HG03060 (cell line): ENCODE results near the gene RAB30.
"Not testable (repeated sequence)": the region's sequence is repeated elsewhere in the genome, so short reads cannot be mapped to it uniquely, and the experiment has no call there.

Experiments
- ATAC-seq: cut with Tn5 transposase; IDR thresholded peaks from one replicate; pipeline ENCODE4 v1.9.1; 2021; ENCODE audit warnings: low read depth, moderate number of reproducible peaks; ENCODE audit not compliant: unreplicated experiment

RAB30 gene

DNA sequence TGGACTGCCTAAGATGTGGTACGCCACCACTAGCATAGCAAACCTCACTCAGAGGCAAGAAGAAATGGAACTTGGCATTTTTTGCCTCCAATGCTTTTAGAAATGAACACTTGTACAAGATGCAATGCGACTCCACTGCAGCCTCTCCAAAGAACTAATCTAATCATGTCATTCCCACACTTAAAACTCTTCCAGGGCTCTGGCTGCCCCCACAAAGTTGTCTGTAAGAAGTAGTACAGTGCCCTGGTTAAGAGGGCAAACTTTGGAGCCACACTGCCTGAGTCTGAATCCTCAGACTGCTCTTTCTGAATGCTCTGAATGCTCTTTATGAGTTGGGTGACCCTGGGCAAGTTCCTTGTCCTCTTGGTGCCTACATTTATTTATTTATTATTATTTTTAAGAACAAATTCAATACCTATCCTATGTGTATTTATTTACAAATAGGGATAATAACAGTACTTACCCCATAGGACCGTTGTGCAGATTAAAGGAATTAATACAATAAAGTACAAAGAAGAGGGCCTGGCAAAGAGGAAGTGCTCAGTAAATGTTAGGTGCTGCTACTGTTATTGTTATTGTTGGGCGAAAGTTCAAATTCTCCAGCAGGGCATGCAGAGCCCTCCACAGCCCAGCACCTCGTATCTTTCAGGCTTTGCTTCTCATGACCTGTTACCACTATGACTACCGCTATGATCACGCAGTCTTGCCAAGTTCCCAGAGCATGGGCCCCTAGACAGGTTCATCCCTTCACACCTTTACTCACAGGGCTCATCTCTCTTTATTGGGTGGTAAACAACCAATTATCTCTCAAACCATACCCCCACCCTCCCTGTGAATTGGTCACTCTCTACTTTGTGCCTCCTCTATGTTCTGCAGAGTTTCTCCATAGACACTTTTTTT, 59.3 kb downstream of the RAB30 start:
- ATAC-seq: no peak

- ATAC-seq: no peak
Observed at GRCh38 chr11:83011333-83012167, 60.1 kb downstream of the RAB30 start.

DNA sequence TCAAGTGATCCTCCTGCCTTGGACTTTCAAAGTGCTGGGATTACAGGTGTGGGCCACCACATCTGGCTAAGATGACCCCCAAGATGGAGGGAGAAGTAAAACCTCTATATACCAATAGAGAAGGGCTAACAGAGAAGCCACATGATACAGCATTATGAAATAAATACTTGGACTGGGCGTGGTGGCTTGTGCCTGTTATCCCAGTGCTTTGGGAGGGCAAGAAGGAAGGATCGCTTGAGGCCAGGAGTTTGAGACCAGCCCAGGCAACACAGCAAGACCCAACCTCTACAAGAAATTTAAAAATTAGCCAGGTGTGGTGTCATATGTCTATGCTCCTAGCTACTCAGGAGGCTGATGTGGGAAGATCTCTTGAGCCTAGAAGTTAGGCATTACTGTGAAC, 61.7 kb downstream of the RAB30 start:
- ATAC-seq: no peak

GRCh38 chr11:83009136-83009535, 62.6 kb downstream of the RAB30 start:
- ATAC-seq: not testable (repeated sequence)

DNA sequence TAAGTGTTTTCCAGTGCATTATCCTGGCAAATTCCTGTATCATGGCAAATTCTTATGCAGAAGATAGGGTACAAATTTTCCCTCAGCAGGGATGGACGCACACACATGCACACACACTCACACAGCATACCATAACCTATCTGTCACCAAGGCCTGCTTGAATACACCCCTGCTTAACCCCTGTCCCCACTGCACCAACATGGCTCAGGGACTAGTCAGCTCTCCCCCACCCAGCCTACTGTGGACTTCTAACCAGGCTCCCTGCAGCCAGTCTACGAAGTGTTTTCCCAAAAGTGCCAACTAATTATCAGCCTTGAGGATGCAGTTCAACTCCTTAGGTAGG, 63.1 kb downstream of the RAB30 start:
- ATAC-seq: no peak

DNA sequence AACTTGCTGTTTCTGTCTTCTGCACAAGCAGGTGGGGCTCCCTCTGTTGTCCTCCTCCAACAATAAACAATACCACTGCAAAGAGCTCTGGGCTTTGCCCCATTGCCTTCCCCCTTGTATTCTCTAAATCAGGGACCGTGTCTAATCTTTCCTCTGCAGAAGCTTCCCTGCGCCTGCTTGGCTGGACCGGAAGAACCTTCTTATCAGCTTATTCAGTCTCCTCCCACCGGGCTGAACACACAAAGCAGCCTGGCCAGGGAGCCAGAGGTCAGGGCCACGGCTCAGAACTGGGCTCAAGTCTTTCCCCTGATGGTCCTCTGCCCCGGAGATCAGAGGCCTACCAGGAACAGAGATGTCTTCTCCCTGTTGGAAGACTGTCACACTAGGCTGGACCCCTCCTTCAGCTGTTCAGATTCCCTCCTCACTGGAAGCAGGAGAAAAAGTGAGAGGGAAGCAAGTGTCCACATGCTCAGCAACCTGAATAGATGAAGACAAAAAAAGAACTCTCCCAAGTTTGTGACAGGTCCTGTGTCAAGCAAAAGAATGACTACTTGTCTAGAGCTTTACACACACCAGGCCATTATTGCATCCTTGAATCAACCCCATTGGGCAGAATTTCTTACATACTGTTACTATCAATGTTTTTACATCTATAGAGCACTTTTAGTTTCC, 63.7 kb downstream of the RAB30 start:
- ATAC-seq: no peak

GRCh38 chr11:83007477-83007876, 64.2 kb downstream of the RAB30 start:
- ATAC-seq: no peak

GRCh38 chr11:83006877-83007330, 64.8 kb downstream of the RAB30 start:
- ATAC-seq: peak; percentile 49

- no peak for ATAC-seq
Observed at GRCh38 chr11:83004746-83005556, 66.7 kb downstream of the RAB30 start.

DNA sequence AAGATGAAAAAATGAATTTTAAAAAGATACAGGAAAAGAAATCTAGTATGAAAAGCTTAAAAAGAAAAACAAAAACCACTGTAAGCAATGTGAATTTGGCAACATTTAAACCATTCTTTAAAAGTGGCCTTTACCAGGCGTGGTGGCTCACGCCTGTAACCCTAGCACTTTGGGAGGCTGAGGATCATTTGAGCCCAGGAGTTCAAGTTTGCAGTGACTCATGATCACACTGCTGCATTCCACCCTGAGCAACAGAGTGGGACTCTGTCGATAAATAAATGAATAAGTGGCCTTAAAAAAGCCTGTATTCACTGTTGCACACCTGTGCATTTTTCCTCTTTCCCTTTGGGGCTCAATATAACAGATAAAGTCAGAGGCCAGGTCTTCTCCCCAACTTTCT, 69.2 kb downstream of the RAB30 start:
- ATAC-seq: no peak

DNA sequence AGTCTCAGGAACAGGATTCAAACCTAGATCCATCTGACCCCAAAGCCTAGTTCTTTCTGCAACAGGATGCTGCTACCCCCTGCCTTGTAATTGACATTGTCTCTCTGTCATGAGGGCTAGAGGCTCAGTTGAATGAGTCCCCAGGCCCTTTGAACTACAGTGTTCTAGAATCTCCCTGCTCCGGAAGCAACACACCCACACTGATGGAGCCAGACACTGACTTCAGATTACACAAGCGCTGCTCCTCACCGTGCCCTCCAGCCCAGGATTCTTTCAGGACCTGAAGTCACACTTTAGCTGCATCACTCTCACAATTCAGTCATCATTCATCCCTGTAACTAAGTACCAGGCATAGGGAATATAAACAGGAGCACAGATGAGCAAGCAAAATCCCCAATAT, 69.6 kb downstream of the RAB30 start:
- ATAC-seq: no peak

DNA sequence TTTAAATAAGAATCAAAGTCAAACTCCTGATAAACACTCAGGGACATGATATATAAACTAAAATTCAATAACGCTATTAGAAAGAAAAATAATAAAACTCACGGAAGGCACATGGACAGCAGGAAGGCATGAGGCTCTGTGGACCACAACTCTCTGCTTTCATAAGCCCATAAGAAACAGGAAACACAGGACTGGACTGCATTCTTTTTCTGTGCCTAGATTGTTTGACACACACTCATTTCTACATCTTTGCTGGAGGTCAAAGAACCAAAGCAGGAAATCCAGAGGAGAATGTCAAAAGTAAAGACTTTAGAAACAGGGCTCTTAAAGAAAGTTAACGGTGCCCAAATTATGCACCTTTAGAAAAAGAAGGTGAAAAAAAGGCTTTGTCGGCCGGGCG, 71.3 kb downstream of the RAB30 start:
- ATAC-seq: no peak

DNA sequence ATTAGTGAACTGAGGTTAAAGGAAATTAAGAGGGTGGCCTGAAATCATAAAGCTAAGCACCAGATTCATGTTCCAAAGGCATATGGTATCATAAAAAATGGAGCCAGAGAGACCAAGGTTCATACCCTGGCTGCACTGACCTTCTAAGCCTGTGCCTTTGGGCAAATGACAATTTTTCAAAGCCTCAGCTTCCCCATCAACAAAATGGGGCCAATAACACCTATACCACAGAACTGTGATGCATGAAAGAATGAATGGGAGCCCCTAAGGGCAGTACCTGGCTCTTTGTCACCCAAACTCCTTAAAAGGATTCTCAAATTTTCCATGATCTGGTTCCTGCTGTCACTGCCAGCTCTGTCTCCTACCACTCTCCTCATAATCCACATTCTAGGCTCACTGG, 72.5 kb downstream of the RAB30 start:
- ATAC-seq: no peak

DNA sequence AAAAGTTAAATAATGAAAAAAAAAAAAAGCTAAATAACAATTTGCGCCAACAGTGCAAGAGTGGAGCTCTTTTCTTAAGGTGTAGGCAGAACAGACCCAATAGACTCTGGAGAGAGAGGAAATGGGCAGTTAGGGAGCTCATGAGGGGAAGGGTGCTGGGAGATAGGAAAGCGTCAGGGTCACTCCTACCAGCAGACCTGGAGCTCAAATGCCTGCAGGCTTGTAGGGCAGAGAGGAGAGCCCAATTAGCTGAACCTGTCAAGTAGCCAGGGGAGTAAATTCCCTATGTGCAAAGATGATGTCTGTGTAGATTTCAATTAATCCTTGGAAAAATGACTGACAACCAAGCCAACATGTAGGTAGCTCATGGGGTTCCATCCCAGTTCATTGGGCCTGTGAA, 73.0 kb downstream of the RAB30 start:
- no peak for ATAC-seq

DNA sequence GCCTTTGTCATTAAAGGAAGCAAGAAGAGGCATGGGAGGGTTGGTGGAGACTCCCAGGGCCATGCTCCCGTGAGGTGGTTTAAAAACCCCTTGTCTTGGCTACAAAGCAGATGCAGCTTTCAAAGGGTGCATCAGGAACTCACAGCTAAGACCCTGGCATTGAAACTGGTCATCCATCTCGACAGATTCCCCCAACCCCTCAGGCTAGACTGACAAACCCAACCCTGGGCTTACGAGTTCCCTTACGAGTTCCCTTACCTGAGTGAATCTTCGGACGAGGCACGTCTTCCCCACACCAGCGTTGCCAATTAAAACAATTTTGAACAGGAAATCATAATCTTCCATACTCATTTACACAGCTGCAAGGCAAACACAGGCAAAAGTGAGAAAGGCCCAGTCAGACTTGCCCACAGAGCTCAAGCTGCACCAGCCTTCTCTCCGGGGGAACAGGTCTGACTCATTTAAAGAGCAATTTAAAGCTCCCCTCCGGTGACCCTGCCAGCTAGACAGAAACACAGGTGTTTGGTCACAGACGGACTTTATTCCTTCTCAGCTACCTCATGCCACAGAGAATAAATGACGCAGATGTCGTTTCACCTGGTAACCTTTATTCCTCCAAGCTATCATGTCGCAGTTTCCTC, 74.6 kb downstream of the RAB30 start:
- ATAC-seq: peak; percentile 89

DNA sequence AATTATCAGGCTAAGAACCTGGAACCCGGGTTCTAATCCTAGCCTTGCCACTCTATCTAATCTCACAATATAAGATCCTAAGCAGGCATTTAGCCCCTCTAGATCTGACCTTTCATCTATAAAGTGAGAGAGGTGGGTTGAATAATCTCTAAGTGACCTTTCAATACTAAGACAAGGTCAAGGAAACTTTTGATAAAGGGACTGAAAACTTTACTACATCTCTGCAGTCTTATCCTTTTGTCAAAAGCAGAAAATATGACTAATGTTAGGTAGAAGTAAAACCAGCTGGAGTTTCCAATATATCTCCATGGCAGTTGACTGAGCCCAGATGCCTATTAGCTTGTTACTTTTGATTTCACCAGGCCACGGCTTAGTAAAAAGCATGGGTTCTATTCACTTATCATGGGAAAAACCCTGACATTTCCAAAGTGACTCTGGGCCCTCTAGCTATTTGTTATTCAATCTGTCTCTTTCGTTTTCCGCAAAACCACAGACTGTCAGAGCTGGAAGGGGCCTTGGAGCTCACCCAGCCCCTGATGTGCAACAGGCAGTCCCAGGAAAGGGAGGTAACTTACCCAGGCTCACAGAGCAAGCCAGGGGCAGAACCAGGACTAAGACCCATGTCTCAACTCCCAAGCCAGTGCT, 75.8 kb downstream of the RAB30 start:
- no peak for ATAC-seq

DNA sequence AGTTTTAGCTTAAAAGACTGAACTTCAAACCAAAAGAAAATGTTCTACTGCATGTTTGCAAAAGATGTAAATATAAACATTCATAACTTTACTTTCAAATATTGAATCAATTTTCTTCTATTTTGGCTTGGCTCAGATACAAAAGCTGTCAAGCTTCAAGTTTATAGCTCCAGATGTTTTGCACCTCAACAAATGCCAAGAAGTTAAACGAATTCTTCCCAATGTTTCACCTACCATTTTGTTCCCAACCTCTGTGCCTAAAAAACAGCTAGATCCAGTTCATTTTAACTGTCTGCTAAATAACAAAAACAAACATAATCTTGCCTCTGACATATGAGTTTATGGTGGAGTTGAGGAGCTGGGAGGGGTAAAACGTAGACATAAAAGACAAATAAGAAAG, 76.5 kb downstream of the RAB30 start:
- no peak for ATAC-seq

DNA sequence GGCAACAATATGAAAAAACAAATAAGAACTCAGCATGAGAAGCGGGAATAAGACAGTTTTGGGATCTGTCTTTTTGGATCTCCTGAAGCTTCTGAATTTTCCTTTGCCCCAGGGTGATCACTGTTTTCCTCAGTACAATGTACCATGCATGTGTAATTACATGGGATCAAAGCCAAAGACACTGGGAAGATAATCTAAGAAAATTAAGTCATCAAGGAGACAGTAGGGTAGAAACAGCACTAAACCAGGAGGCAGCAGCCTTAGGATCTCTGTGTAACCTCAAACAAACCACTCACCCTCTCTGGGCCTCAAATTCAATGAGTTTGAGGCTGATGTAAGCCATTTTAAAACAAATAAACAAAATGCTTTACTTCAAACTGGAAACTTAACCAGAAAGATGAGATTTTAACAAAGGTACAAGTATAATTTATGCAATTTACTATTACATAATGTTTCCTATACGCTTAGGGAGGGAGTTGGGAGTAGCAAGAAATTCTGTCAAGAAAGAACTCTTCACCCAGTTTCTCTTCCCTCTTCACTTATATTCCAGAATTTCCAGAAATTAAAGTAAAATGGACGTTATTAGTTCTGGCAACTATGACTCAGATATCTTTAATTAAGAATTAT, 77.0 kb downstream of the RAB30 start:
- no peak for ATAC-seq

DNA sequence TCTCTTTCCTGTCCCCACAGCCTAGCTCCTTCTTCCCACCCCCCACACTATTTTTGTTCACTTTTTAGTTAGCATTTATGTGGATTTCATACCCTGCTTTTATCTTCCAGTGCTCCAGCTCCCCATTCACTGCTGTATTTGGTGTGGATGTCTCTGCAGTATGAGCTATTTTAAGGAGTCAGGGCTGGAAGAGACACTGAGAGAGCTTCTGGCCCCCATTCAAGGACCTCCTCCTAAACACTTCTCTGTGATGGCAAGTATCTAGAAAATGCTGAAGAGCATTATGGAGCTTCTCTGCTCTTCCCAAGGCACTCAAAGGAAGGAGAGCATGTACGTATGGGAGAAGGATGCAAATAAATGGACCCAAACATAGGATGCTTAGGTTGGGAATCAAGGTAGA, 79.5 kb downstream of the RAB30 start:
- no peak for ATAC-seq
